GM18519 (cell line): ENCODE measurements around the gene ZNHIT2.

Source experiments
- ATAC-seq: cut with Tn5 transposase; IDR thresholded peaks from one replicate; pipeline ENCODE4 v1.9.1; 2021; ENCODE audit warnings: mild to moderate bottlenecking, moderate library complexity; ENCODE audit not compliant: unreplicated experiment, low FRiP score

ZNHIT2 gene

DNA sequence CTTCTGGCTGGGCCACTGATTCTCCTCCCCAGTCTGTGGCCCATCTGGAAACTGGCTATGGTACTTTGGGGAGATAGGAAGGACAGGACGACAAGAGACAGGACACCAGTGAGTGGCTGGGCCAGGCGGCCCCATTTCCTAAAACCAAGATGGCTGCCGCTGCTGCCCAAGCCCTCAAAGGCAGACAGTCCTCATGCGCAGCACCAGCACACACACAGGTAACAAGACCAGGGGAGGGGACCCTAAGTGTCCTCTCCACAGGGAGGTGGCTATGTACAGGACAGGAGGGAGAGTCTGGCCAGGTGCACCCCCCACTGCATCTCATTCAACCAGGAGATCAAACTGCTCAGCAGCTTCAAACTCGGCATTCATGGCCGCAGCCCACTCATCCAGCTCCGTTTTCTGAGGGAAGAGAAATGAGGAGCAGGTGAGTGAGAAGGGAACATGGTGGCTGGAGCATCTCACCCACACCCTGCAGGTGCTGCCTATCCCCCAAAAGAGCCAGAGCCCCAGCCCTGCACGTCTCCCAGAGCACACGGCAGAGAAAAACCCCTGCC is 38.6 kb downstream of the ZNHIT2 start:
- no peak for ATAC-seq

DNA sequence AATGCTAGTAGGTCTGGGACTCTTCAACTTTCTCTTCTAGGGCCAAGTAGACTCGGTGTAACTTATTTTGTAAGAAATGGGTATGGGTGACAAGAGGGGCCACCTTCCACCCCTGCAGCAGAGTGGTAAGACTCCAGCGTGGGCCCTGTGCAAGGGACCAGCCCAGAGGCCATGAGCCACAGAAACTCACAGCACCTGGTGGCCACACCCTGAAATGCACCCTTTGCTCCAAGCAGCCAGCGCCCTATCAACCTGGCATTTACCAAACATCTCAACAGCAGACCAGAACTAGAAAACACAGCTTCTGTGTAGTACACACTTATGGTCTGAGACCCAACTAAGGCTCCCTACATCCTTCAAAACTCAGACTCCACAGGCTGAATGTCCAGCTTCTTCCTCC is 39.4 kb downstream of the ZNHIT2 start:
- no peak for ATAC-seq

DNA sequence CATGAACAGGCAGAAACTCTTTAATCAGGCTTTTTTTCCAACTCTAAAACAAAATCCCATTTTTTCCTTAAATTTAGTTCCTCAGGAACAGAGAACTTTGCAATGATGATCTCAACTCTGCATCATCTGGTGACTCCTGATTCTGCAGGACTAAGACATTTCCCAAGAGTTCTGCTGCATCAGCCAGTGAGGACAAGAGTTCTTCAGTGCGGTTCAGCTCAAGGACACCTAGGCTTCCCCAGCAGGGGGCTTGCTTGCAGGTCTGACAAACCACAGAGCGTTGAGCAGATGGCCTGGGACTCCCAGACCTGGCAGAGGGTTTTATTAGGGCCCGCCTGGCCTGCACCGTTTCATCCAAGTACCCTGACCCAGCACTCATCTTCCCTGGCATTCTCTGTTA is 40.0 kb downstream of the ZNHIT2 start:
- no peak for ATAC-seq

DNA sequence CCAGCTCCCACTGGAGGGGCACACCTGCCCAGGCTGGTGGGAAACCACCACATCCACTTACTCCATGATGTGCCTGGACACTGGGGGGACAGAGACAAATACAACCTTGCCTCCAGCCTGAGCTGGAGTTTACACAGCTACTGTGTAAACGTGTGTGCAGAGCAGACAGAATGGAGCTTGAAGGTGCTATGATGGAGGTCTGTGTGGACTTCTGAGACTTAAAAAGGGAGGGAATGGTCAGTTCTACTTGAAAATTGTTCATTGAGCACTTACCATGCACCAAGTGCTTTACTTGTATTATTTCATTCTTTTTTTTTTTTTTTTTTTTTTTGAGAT is 44.9 kb downstream of the ZNHIT2 start:
- no peak for ATAC-seq

DNA sequence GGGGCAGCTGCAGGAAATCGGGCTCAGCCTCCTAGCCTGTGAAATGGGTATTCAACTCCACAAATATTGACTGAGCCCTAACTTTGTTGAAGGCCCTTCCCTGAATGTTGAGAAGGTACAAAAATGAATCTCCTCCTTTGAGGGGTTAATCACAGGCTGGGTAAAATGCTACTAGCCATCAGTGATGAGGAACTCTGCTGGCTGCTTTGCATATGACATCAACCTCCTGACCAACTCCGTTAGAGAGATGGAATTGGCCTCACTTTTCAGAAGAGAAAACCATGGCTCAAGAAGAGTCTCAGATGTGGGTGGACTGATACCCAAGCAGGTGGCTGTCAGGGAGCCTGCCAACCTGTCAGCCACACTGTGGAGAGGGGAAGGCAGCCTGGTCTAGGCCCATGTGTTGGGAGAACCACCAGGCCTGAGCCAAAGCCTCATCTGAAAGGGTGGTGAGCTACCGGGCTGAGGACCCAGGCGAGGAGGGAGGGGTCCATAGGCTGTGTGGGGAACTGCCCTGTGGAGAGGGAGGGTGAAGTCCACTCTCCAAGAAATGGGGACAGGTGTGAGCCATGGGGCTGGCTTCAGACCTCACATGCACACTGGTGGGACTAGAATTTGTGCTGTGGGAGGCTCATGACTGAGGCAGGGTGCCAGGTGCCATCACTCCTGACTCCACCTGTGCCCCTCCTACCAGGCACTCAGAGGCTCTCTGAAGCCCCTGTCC is 45.4 kb downstream of the ZNHIT2 start:
- no peak for ATAC-seq

DNA sequence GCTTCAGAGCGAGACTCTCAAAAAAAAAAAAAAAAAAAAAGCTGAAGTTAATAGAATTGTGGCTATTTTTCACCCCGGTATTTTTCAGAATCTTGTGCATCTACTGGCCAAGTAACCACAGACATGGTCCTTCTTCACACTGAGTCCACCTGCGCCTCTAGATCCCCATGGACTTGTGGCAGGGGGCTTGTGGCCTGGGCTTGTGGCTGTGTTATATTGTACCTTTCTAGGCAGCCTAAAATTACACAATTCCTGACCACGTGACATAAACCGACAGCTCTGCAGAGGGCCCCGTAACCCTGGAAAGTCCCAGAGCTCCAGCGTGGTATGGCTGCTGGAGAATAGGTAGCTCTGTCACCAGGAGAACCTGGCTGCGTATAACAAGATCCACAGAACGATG is 48.3 kb downstream of the ZNHIT2 start:
- no peak for ATAC-seq

DNA sequence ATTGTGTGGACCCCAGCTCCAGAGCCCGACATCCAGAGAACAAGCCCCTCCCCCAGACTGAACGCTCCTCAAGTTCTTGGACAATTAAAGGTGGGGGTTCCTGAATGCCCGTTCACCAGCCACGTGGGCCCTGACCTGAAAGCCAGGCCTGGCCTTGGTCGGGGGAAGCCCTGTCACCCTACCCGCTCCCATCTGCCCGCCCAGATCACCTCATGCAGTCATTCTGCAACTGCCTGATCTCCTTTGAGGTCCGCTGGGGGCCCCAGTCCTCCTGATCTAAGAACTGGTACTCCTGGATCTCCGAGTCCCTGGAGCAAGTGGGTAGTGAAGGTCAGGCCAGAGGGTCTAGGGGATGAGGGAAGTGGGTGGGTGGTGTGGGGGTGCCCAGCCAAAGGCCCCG is 50.1 kb downstream of the ZNHIT2 start:
- ATAC-seq: no peak

DNA sequence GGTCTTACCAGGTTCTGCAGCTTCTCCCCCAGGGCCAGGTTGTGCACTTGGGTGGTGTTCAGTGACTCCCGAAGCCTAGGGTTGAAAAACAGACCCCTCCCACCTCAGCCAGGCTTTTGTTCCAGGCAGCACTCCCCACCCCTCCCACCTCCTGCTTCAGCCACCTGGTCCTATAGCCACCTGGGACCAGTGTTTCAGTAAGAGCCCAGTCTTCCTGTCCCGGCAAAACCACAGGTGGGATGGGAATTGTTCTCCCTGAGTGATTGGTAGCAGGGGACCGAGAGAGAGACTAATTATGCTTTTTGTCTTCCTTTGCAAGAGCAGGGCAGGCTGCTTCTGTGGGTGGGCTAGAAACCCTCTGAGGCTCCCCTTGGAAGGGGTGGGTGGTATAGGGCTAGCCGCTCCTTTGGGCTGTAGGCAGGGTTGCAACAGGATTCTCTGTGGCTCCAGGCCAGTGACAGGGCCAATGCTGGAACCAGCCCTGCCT is 50.7 kb downstream of the ZNHIT2 start:
- ATAC-seq: no peak
